IPS-15b (cell line): ENCODE results near the gene PLD6.
A peak's percentile ranks its signal among the peaks of the same experiment; 100 is the strongest.

Source experiments
- H3K27me3 ChIP-seq: one replicate; pipeline ENCODE4 v1.6.1; 2013; ENCODE audit warnings: low read length; ENCODE audit not compliant: control insufficient read depth, insufficient read depth
- H3K36me3 ChIP-seq: one replicate; pipeline ENCODE4 v1.6.1; 2013; ENCODE audit warnings: low read length; ENCODE audit not compliant: control insufficient read depth, insufficient read depth
- H3K4me1 ChIP-seq: one replicate; pipeline ENCODE4 v1.6.1; 2013; ENCODE audit warnings: mild to moderate bottlenecking, low read length; ENCODE audit not compliant: control insufficient read depth, insufficient read depth
- H3K4me3 ChIP-seq: one replicate; pipeline ENCODE4 v1.5.1; 2013; ENCODE audit warnings: low read depth, low read length
- H3K9ac ChIP-seq: one replicate; pipeline ENCODE4 v1.6.1; 2013; ENCODE audit warnings: low read depth, mild to moderate bottlenecking, low read length
- H3K9me3 ChIP-seq: one replicate; pipeline ENCODE4 v1.6.1; 2013; ENCODE audit warnings: mild to moderate bottlenecking, low read length; ENCODE audit not compliant: control insufficient read depth, insufficient read depth

PLD6 gene

GRCh38 chr17:17236295-17237025 lies 30.3 kb upstream of the PLD6 start:
- Histone ChIP-seq H3K27me3 (no peaks in the 10 kb centered on the region), H3K4me1 (no peaks in the 10 kb centered on the region), H3K9ac (peak overlapping the region; percentile 100), H3K36me3 (peaks cover 5% of the 10 kb centered on the region), H3K9me3 (no peaks in the 10 kb centered on the region), H3K4me3 (peak overlapping the region; percentile 97)

GRCh38 chr17:17235212-17236174 lies 29.4 kb upstream of the PLD6 start:
- H3K9me3 ChIP-seq = no peaks in the 10 kb centered on the region
- H3K4me3 ChIP-seq = peak overlapping the region; percentile 97
- H3K4me1 ChIP-seq = no peaks in the 10 kb centered on the region
- H3K9ac ChIP-seq = no peak overlapping the region
- no peaks in the 10 kb centered on the region for H3K27me3 ChIP-seq
- peaks cover 10% of the 10 kb centered on the region for H3K36me3 ChIP-seq

GRCh38 chr17:17232303-17232621 lies 26.1 kb upstream of the PLD6 start:
- Histone ChIP-seq H3K4me3 (no peak overlapping the region), H3K9me3 (no peaks in the 10 kb centered on the region), H3K36me3 (peaks cover 35% of the 10 kb centered on the region), H3K27me3 (no peaks in the 10 kb centered on the region), H3K9ac (no peak overlapping the region), H3K4me1 (no peaks in the 10 kb centered on the region)

GRCh38 chr17:17231621-17232302 lies 25.6 kb upstream of the PLD6 start:
- Histone ChIP-seq H3K9ac (no peak overlapping the region), H3K27me3 (no peaks in the 10 kb centered on the region), H3K36me3 (peaks cover 40% of the 10 kb centered on the region)

GRCh38 chr17:17229416-17230384 lies 23.6 kb upstream of the PLD6 start:
- Histone ChIP-seq H3K9me3 (no peaks in the 10 kb centered on the region), H3K4me1 (no peaks in the 10 kb centered on the region), H3K4me3 (no peak overlapping the region), H3K9ac (no peak overlapping the region), H3K27me3 (no peaks in the 10 kb centered on the region), H3K36me3 (peaks cover 60% of the 10 kb centered on the region)

More at GRCh38 chr17:17231621-17232302, 25.6 kb upstream of the PLD6 start:
- Histone ChIP-seq H3K4me1 (no peaks in the 10 kb centered on the region), H3K9me3 (no peaks in the 10 kb centered on the region), H3K4me3 (no peak overlapping the region)

GRCh38 chr17:17228521-17229279 lies 22.6 kb upstream of the PLD6 start:
- Histone ChIP-seq H3K27me3 (no peaks in the 10 kb centered on the region), H3K9ac (no peak overlapping the region), H3K9me3 (no peaks in the 10 kb centered on the region), H3K4me3 (no peak overlapping the region), H3K4me1 (no peaks in the 10 kb centered on the region), H3K36me3 (peaks cover 67% of the 10 kb centered on the region)

- H3K4me3 ChIP-seq = no peak overlapping the region
- H3K4me1 ChIP-seq = no peaks in the 10 kb centered on the region
- H3K27me3 ChIP-seq = no peaks in the 10 kb centered on the region
- no peak overlapping the region for H3K9ac ChIP-seq
- peaks cover 74% of the 10 kb centered on the region for H3K36me3 ChIP-seq
- no peaks in the 10 kb centered on the region for H3K9me3 ChIP-seq
Measured at GRCh38 chr17:17227608-17228520, 21.7 kb upstream of the PLD6 start.

GRCh38 chr17:17226451-17227265 lies 20.5 kb upstream of the PLD6 start:
- no peak overlapping the region for H3K4me3 ChIP-seq
- no peaks in the 10 kb centered on the region for H3K4me1 ChIP-seq
- H3K9ac ChIP-seq = no peak overlapping the region
- no peaks in the 10 kb centered on the region for H3K27me3 ChIP-seq
- H3K36me3 ChIP-seq = peaks cover 80% of the 10 kb centered on the region
- no peaks in the 10 kb centered on the region for H3K9me3 ChIP-seq

GRCh38 chr17:17225901-17226300 lies 19.8 kb upstream of the PLD6 start:
- Histone ChIP-seq H3K27me3 (no peaks in the 10 kb centered on the region), H3K9me3 (no peaks in the 10 kb centered on the region), H3K9ac (no peak overlapping the region), H3K4me1 (no peaks in the 10 kb centered on the region), H3K36me3 (peaks cover 81% of the 10 kb centered on the region), H3K4me3 (no peak overlapping the region)
